Neural progenitor cell (in vitro differentiated cells): ENCODE measurements around the gene ZXDA.

Experiments used
- EZH2 ChIP-seq: fragments of 200-600 bp; sonication (generic); IDR thresholded peaks from 2 replicates; pipeline ENCODE4 v1.6.1; 2017; ENCODE audit warnings: antibody characterized with exemption, mild to moderate bottlenecking, moderate library complexity
- EZH2phosphoT487 ChIP-seq: fragments of 200-600 bp; sonication (generic); IDR thresholded peaks from 2 replicates; pipeline ENCODE4 v1.6.1; 2017; ENCODE audit warnings: antibody characterized with exemption
- TF ChIP-seq, protein P1 (sequence below): fragments of 200-600 bp; sonication (generic); IDR thresholded peaks from 2 replicates; pipeline ENCODE4 v1.5.1; 2017; ENCODE audit warnings: antibody characterized with exemption, mild to moderate bottlenecking

- no peak for TF ChIP-seq EZH2phosphoT487
- TF ChIP-seq EZH2, result no peak
- TF ChIP-seq, protein P1, sequence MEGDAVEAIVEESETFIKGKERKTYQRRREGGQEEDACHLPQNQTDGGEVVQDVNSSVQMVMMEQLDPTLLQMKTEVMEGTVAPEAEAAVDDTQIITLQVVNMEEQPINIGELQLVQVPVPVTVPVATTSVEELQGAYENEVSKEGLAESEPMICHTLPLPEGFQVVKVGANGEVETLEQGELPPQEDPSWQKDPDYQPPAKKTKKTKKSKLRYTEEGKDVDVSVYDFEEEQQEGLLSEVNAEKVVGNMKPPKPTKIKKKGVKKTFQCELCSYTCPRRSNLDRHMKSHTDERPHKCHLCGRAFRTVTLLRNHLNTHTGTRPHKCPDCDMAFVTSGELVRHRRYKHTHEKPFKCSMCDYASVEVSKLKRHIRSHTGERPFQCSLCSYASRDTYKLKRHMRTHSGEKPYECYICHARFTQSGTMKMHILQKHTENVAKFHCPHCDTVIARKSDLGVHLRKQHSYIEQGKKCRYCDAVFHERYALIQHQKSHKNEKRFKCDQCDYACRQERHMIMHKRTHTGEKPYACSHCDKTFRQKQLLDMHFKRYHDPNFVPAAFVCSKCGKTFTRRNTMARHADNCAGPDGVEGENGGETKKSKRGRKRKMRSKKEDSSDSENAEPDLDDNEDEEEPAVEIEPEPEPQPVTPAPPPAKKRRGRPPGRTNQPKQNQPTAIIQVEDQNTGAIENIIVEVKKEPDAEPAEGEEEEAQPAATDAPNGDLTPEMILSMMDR, result no peak
These were observed 5.1 kb downstream of the ZXDA start for GRCh38 chrX:57905141-57905540.
